Measurements from ENCODE around the gene KCND2.
"Not testable (repeated sequence)": the region's sequence is repeated elsewhere in the genome, so short reads cannot be mapped to it uniquely, and the experiment has no call there.

Gene KCND2

DNA sequence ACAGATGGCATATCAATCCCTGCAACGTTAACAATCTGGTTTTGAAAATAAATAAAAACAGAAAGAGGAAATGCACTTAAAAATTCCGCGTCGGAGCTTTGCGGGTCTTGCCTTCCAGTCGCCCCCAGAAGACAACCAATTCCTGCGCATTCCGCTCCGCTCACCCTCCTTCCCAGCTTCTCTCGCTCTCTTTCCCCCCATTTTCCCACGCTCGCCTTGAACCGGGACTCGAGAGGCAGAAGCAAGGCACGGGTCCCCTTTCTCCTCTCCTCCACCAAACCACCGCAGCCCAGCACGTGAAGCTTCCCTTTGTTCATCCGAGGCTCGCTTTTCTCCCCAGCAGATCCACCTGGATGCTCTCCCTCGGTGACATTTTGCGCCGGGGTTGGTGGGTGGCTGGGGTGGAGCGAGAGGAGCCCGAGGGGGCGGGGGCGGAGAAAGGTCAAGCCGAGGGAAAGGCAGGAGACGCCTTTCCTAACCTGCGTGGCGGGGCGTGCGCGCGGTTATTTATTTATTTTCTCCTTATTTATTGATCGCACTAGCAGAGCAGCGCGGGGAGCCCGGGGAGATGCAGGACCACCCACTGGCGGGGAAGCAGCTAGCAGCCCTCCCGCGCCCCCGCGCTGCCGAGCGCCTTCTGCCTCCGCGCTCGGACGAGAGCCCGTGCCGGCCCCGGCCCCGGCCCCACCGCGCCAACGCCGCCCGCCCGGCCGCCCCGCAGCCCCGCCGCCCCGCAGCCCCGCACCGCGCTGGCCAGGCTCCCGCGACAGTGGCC, at the start of gene KCND2:
TSS of gene KCND2 (plus strand) at position 475 of the 775 bp plus-strand sequence.
- no peak for DNase-seq

DNA sequence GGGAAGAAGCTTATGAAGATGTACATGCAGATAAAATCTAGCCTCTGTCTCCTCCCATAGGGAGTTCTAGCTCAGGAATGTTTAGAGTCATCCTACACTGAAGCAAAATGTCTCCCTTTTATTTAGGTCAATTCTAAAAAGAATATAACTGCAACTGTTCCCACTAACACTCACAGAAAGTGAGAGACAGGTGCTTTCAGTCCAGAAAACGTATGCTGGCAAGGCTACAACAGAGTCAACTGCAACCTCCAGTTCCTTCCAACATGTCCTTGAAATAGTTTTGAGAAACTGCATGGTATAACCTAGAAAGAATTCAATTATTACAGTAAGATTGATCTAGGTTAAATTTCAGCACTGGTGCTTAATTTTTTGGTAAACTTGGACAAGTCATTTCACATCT, 46.8 kb upstream of the KCND2 start:
- no peak for DNase-seq

DNA sequence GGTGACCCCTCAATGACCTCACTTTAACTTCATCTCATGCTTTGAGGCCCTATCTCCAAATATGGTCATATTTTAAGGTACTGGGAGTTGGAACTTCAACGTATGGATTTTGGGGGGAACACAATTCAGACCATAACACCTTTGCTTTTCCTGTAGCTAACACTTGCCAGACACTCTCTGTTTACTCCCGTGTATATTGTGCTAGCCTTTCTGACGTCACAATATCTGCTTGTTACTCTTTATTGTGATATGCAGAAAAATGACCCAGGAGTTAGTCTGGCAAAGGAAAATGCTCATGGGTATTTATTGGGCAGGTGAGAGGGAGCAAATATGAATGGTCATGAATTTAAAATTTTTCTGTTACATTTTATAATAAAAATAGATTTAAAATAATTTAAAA, 45.7 kb upstream of the KCND2 start:
- no peak for DNase-seq

DNA sequence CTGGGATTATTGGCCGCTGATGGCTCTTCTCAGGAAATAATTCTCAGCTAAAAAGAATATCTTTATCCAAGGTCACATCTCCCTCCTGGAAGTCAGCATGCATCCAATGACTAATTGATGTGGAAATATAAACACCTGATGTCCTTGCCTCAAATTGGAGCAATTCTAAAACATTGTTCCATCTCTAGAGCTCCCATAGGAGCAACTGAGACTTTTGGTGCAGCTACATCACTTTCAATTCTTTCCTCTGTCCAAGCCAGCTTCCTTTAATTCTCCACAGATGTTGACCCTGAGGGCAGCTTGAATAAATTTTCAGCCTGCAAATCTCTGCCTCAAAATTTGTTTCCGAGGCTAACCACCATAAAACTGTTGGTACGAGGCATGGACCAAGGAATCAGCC, 43.9 kb upstream of the KCND2 start:
- DNase-seq = no peak

DNA sequence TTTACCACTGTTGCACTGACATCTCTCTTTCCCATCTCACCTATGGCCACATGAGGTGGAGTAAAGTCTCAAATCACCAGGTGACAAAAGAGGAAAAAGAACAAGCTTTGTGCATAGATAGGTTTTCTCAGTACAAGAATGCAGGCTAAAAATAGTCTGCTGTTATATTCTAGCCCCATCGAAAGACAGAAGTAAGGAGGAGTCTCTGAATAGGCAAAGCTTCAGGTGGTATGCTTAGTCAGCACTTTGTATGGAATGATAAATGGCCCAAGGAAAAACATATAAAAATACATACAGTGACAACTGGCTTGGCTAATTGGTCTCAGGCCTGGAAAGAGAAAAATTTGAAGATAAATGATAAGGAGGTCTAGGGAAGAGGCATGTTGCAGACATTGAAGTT, 39.6 kb upstream of the KCND2 start:
- no peak for DNase-seq

DNA sequence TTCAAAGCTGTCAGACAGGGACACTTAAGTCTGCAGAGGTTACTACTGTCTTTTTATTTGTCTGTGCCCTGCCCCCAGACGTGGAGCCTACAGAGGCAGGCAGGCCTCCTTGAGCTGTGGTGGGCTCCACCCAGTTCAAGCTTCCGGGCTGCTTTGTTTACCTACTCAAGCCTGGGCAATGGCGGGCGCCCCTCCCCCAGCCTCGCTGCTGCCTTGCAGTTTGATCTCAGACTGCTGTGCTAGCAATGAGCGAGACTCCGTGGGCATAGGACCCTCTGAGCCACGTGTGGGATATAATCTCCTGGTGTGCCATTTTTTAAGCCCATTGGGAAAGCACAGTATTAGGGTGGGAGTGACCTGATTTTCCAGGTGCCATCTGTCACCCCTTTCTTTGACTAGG, 32.6 kb upstream of the KCND2 start:
- DNase-seq = not testable (repeated sequence)

DNA sequence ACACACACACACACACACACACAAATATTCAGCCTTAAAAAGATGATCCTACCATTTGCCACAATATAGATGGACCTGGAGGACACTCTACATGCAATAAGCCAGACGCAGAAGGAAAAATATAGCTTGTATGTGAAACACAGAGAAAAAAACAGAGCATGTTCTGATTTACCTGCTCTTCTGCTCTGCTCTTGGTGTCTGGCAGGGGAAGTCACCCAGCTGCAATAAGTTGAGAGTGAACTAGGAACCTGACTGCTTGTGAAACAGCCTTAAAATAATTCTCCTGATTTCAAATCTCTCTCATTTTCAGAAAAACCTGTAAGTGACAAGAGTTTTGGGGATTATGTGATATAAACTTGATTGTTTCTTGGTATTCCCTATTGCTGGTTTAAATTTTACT, 31.0 kb upstream of the KCND2 start:
- no peak for DNase-seq

DNA sequence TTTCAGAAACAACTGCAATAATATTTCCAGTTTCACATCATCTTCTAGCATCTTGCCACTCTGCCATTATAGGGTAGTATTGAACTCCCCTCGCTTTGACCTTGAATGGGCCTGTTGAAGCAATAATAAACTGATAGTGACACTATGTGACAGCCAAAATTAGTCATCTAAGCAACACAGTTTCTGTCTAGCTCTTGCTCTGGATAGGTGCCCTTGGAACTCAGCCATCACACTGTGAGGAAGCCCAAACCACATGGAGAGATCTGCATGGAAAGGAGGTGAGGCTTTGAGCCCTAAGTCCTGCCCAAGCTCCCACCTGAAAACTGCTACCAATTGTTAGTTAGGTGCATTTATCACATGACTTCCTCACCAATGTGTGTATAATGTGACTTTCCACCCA, 18.1 kb upstream of the KCND2 start:
- no peak for DNase-seq

DNA sequence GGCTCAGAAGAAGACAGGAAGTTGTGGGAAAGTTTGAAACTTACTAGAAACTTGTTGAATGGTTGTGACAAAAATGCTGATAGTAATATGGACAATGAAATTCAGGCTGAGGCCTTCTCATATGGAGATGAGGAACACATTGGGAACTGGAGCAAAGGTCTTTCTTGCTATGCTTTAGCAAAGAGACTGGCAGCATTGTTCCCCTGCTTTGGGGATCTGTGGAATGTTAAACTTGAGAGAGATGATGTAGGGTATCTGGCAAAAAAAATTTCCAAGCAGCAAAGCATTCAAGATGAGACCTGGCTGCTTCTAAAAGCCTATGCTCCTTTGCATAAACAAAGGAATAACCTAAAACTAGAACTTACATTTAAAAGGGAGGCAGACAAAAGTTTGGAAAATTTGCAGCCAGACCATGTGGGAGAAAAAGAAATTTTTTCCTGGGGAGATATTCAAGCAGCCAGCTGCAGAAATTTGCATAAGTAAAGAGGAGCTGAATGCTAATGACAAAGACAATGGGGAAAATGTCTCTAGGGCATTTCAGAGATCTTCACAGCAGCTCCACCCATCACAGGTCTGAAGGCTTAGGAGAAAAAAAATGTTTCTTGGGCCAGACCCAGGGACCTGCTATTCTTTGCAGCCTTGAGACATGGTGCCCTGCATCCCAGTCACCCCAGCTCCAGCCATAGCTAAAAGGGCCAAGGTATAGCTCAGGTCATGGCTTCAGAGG, 16.5 kb upstream of the KCND2 start:
- no peak for DNase-seq

DNA sequence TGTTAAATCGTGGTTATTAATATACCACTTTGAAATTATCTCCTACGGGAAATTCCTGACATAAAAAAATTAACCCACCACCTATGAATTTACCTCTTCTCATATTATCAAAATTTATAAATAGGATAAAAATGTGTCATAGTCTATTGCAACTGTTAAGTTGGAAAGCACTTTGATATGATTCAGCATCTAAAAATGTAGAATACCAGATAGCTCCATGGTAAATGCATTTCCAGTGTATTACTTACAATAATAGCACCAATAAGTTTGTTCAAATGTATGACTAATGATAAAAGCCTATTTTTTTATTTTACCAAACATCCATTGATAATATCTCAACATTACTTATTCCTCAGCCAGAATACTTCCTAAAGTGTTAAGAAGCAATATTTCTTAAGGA, 13.6 kb upstream of the KCND2 start:
- DNase-seq = no peak

DNA sequence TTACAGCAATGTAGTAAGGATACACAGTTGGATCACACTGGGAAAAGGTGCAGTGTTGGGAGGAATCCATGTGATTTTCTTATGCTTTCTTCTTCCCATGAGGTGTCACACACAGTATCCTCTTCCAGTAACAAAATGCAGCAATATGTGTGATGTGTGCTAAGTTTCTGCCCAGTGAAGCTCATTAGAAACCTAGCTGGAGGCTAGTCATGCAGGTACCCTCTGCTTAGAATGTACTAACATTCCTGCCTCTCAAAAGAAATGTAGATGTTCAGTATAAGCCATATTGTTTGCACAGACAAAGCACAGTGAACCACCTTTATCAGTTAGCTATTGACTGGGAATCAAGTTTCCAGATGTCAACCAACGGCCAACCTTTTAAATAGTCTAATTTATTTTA, 12.9 kb upstream of the KCND2 start:
- DNase-seq = no peak

DNA sequence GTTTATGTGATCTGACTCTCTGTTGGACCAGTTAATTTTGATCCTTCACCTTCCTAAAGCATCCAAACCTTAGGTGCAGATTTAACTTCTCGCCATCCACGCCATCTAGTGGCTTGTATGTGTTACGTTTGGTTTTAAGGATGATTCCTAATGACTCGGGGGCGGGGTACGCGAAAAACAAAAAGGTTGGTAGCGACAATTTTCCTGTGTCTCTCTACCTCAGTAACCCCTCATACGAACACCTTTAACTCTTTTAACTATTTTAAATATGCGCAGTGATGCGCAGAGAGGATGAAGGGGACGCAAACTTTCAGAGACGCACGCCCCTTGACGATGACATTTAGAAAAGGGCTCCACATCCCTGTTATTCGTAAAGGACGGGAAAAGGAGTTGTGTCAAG, 714 bp upstream of the KCND2 start:
- no peak for DNase-seq

DNA sequence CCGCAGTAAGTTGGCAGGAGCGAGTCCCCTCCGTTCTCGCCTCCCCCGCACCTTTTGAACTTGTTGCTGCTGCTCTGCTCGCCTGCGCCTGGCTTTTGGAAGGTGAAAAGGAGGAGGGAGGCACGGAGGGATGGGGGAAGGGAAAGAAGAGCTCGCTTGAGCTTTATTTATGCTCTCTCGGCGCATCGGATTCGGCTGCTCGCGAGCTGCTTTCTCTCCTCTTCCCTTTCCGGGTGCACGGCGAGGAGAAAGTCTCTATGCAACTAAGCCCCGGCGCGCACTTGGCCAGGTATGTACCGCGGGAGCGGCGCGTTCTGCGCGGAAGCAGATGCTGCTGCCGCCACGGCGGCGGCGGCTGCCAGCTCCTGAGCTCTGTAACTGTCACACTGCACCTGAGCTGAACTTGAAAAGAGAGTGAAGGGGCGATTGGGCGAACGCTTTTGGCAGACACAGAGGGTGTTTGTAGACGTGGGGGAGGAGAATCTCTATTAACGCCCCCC, 551 bp downstream of the KCND2 start:
- peak in 1 of 2 experiments; percentile 18 for DNase-seq

DNA sequence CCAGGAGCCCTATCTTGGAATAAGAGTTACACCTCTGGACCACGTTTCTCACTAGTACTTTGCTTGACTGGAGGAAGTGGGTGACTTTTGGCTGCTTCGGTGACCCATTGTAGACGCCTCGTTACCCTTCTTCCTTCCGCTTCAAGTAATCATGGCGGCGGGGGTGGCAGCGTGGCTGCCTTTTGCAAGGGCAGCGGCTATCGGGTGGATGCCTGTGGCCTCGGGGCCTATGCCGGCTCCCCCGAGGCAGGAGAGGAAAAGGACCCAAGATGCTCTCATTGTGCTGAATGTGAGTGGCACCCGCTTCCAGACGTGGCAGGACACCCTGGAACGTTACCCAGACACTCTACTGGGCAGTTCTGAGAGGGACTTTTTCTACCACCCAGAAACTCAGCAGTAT, 1.5 kb downstream of the KCND2 start:
- no peak for DNase-seq

DNA sequence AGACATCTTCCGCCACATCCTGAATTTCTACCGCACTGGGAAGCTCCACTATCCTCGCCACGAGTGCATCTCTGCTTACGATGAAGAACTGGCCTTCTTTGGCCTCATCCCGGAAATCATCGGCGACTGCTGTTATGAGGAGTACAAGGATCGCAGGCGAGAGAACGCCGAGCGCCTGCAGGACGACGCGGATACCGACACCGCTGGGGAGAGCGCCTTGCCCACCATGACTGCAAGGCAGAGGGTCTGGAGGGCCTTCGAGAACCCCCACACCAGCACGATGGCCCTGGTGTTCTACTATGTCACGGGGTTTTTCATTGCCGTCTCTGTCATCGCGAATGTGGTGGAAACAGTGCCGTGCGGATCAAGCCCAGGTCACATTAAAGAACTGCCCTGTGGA, 1.9 kb downstream of the KCND2 start:
- no peak for DNase-seq

DNA sequence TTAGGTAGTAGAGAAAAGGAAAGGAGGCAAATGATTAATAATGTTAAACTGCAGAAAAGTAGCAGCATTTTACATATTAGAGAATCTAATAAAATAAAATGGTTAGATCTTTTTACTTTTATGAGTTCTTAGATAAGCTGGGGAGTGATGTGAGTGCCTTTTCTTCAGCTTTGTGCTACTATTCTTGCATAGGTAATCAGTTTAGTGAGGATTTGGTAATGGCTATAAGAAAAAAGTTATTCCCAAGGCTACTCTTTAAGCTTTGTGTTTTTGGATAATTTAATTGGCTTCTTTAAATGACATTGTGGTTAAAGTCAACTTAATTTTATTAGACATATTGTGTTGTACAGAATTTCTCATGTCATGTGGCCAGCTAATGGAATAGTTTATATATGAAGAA, 3.7 kb downstream of the KCND2 start:
- DNase-seq = no peak

DNA sequence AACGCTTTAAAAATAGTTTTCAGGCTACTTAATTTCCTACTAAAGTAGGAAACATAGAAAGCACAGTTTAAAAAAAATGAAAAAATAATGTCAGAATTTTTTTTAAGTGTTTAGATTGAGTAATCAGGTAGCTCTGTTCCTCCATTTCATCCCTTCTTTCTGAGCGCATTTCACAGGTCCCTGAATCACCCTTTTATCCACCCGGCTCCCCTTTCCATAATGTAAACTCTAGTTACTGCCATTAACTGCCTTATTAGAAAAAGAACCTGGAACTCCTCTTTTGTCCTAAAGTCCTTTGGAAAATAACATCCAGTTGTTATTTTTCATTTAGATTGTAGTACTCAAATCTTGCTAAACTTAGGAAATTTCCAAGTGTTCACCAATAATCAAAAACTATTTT, 5.8 kb downstream of the KCND2 start:
- DNase-seq = no peak

DNA sequence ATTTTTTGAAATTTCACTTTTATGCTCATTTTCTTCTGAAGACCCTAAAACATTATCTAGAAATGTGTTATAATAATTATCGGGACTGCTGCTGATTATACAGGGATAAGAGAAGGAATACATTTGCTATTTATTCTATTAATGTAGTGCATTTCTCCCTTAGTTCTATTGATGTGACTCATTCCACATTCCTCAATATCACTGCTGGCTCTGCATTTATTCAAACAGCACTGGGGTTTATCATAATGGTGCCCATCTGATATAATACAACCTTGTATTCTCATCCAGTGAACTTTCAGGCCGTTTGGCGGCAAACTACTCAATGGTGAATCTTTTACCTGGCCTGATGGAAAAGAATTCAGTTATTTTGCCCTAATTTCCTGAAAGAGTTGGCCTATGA, 7.8 kb downstream of the KCND2 start:
- DNase-seq = no peak

DNA sequence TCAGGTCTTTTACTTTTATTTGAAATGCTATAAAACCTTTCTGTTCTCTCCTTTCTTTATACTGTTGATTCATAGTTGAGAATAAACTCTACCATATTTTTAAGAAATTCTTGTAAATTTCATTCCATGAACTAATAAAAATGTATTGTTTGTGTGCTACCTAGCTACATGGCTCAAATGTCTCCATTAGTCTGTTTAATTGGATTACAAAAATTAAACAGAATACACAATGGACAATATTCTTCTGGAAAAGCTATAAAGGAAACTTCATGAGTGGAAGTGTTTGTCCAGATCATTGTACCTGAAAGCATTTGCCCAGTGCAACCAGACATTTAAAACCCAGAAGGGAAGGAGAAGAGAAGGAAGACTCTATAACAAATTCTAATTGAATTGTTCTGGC, 20.1 kb downstream of the KCND2 start:
- DNase-seq = no peak

DNA sequence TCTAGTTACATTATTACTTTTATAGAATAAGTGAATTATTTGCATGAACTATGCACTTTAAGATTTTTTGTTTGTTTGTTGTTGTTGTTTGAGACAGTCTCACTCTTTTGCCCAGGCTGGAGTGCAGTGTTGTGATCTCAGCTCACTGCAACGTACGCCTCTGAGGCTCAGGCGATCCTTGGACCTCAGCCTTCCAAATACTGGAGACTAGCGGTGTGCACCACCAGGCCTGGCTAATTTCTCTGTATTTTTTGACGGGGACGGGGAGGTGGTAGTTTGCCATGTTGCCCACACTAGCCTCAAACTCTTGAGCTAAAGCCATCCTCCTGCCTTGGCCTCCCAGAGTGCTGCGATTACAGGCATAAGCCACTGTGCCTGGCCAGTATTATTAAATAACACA, 29.2 kb downstream of the KCND2 start:
- no peak for DNase-seq

DNA sequence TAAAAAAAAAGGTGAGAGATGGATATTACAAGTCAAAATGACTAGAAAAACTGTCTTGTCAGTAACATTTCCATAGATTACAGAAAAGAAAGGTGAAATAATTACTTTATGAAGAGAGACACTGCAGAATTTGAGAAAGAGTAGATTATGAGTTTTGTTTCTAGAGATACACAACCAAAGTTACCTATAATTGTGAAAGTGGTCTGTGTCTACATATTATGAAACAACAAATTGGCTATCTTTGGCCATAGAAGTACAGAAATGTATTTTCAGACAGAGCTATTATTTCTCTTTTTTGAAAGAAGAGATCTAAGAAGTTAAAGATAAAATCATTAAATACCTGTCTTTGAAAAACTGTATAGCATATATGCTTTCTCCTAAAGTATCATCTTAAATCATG, 30.1 kb downstream of the KCND2 start:
- no peak for DNase-seq

DNA sequence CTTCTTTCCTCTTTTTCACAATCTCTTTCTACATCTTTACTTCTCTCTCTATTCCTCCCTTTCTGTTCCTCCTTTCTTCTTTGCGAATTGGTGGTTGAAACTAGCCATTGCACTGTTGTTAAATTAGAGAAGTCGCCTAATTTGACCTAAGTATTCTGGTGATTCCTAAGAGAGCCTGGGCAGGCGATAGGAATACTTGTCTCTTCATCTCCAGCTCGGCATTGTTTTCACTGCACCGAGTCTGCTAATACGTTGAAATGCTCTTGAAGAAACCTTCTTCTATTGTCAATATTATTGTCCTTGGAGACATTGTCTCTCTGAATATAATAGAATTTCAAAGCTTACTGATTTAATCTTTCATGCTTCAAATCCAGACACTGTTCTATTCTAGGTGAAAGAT, 31.7 kb downstream of the KCND2 start:
- no peak for DNase-seq

DNA sequence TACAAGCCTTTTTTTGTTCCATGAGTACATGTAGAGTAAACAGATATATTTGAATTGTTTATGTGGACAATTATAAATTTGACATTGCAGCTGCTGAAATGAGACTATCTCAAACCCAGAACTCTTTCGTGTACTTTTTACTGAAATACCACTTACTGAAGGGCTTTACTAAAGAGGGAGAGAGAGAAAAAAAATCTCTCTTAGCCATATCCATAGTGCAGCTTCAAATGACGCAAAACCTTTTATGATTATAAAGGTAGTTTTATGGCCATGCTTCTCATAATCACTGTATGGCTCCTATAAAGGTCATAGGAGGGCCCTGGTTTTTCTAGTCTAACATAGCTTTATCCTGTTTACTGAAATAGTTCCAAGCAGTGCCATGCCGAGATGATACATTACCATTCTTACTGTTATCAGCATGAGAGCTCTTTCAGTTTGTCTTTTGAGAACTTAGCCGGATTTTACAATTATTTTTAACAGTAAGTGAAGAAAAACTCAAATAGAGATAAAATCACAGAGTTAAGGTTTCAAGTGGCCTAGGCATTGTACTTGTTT, 35.1 kb downstream of the KCND2 start:
- DNase-seq = no peak
